HG03175 (cell line): ENCODE measurements around the gene GDF11.

Source experiments
- ATAC-seq: cut with Tn5 transposase; IDR thresholded peaks from one replicate; pipeline ENCODE4 v1.9.1; 2021; ENCODE audit warnings: mild to moderate bottlenecking, moderate library complexity; ENCODE audit not compliant: unreplicated experiment

GDF11 gene

GRCh38 chr12:55706568-55707218, 36.2 kb upstream of the GDF11 start:
- no peak for ATAC-seq

- ATAC-seq = no peak
Measured at GRCh38 chr12:55707219-55707671, 35.7 kb upstream of the GDF11 start.

GRCh38 chr12:55707841-55708694, 34.9 kb upstream of the GDF11 start, which contains the start of gene ITGA7:
ITGA7 (minus strand) TSS chr12:55707904; CDS start chr12:55707682, 222 bp downstream.
- peak; percentile 54 for ATAC-seq

GRCh38 chr12:55708695-55709233, 34.2 kb upstream of the GDF11 start:
- ATAC-seq = no peak

GRCh38 chr12:55711786-55712553, 31.0 kb upstream of the GDF11 start:
- no peak for ATAC-seq

- no peak for ATAC-seq
Measured at GRCh38 chr12:55712700-55713415, 30.1 kb upstream of the GDF11 start.

GRCh38 chr12:55713721-55714120, 29.2 kb upstream of the GDF11 start:
- ATAC-seq = no peak

- ATAC-seq = no peak
Measured at GRCh38 chr12:55715169-55715764, 27.7 kb upstream of the GDF11 start.

- peak; percentile 93 for ATAC-seq
Measured at GRCh38 chr12:55715833-55716581, 26.9 kb upstream of the GDF11 start, which contains the start of gene BLOC1S1. BLOC1S1 (plus strand) TSS chr12:55716046; CDS start chr12:55716052, 6 bp downstream.

- ATAC-seq = no peak
Measured at GRCh38 chr12:55716582-55716957, 26.4 kb upstream of the GDF11 start.

GRCh38 chr12:55717011-55718007, 25.6 kb upstream of the GDF11 start:
- no peak for ATAC-seq

- ATAC-seq = no peak
Measured at GRCh38 chr12:55718015-55718414, 24.9 kb upstream of the GDF11 start.

- no peak for ATAC-seq
Measured at GRCh38 chr12:55718624-55719275, 24.2 kb upstream of the GDF11 start.

GRCh38 chr12:55719371-55719770, 23.6 kb upstream of the GDF11 start:
- no peak for ATAC-seq

- no peak for ATAC-seq
Measured at GRCh38 chr12:55720071-55720564, 22.8 kb upstream of the GDF11 start, which contains the start of gene RDH5. RDH5 (plus strand) TSS chr12:55720393; CDS start chr12:55721185, 792 bp downstream.

GRCh38 chr12:55720894-55721444, 22.0 kb upstream of the GDF11 start:
- no peak for ATAC-seq
